GM06990 (cell line): ENCODE measurements around the gene CD84.

Source experiments
- DNase-seq: peaks from one replicate; pipeline ENCODE4 v3.0.0-alpha.2; 2011; ENCODE audit not compliant: insufficient read length; ENCODE audit errors: extremely low read depth
- H3K27me3 ChIP-seq: replicated peaks from 2 replicates; pipeline ENCODE4 v1.6.0; 2011; ENCODE audit warnings: low read length; ENCODE audit not compliant: control insufficient read depth, insufficient read depth
- H3K36me3 ChIP-seq: 2 replicates; pipeline ENCODE4 v1.5.1; 2011; ENCODE audit warnings: low read length; ENCODE audit not compliant: control insufficient read depth, insufficient read depth
- H3K4me3 ChIP-seq: replicated peaks from 2 replicates; pipeline ENCODE4 v1.5.1; 2011; ENCODE audit warnings: low read depth, mild to moderate bottlenecking, control low read depth, low read length
- CTCF ChIP-seq: IDR thresholded peaks from 2 replicates; pipeline ENCODE4 v1.5.1; 2011; ENCODE audit warnings: low read length, control low read depth, mild to moderate bottlenecking, inconsistent platforms; ENCODE audit not compliant: insufficient read depth, poor library complexity, severe bottlenecking

Gene CD84

GRCh38 chr1:160581961-160582360 is 2.7 kb upstream of the CD84 start:
- no peak for DNase-seq
- no peaks in the 10 kb centered on the region for H3K36me3 ChIP-seq
- H3K4me3 ChIP-seq: no peak overlapping the region
- no peaks in the 10 kb centered on the region for H3K27me3 ChIP-seq
- no peak for TF ChIP-seq CTCF

GRCh38 chr1:160580221-160580812 is 1.0 kb upstream of the CD84 start:
- Histone ChIP-seq H3K36me3 (no peaks in the 10 kb centered on the region), H3K4me3 (no peak overlapping the region), H3K27me3 (no peaks in the 10 kb centered on the region)
- no peak for TF ChIP-seq CTCF
- DNase-seq: no peak

GRCh38 chr1:160578525-160579191 is 638 bp downstream of the CD84 start:
- no peak for DNase-seq
- no peak for TF ChIP-seq CTCF

GRCh38 chr1:160578175-160578524 is 1.1 kb downstream of the CD84 start:
- no peak for DNase-seq
- Histone ChIP-seq H3K27me3 (no peaks in the 10 kb centered on the region), H3K4me3 (no peak overlapping the region), H3K36me3 (no peaks in the 10 kb centered on the region)
- TF ChIP-seq CTCF: no peak

More at GRCh38 chr1:160578525-160579191, 638 bp downstream of the CD84 start:
- peak overlapping the region; percentile 56 for H3K4me3 ChIP-seq
- H3K36me3 ChIP-seq: no peaks in the 10 kb centered on the region
- H3K27me3 ChIP-seq: no peaks in the 10 kb centered on the region

GRCh38 chr1:160577671-160578070 is 1.6 kb downstream of the CD84 start:
- H3K27me3 ChIP-seq: no peaks in the 10 kb centered on the region
- no peak overlapping the region for H3K4me3 ChIP-seq
- no peak for TF ChIP-seq CTCF

More at GRCh38 chr1:160577671-160578070, 1.6 kb downstream of the CD84 start:
- no peak for DNase-seq
- no peaks in the 10 kb centered on the region for H3K36me3 ChIP-seq
